HL-60 (cell line): ENCODE results near the gene TAGLN3.

ENCODE experiments used
- GABPA ChIP-seq: IDR thresholded peaks from 2 replicates; pipeline ENCODE4 v1.6.1; 2012; ENCODE audit warnings: low read depth
- POLR2AphosphoS5 ChIP-seq: IDR thresholded peaks from 2 replicates; pipeline ENCODE4 v1.6.1; 2012; ENCODE audit warnings: low read depth
- SPI1 ChIP-seq: IDR thresholded peaks from 2 replicates; pipeline ENCODE4 v1.6.1; 2012; ENCODE audit warnings: low read depth, mild to moderate bottlenecking, borderline replicate concordance
- TF ChIP-seq, protein P1 (sequence below): IDR thresholded peaks from one replicate; pipeline ENCODE4 v1.5.1; 2011; ENCODE audit warnings: low read length, control low read depth, inconsistent platforms; ENCODE audit not compliant: insufficient read depth
- TF ChIP-seq, protein P2 (sequence below): IDR thresholded peaks from 2 replicates; pipeline ENCODE4 v1.6.1; 2012; ENCODE audit warnings: low read depth; ENCODE audit not compliant: insufficient replicate concordance

DNA sequence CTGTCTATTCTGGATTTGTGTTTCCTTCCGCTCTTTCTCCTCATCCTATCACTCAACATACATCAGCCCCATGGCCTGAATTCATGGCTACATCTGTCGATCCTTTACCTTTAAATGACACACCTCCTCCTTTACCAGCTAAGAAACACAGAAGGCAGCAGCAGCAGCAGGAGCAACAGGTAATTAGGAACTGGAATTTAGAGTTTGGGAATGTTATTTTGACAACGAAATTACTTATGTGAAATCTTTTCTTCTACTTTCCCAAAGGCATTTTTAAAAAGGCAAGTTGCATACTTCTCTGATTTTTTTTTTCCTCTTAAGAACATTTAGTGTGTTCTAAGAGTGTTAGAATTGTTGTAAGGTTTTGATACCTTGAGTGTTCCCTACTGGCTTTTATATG is 49.0 kb upstream of the TAGLN3 start:
- TF ChIP-seq, protein P1, sequence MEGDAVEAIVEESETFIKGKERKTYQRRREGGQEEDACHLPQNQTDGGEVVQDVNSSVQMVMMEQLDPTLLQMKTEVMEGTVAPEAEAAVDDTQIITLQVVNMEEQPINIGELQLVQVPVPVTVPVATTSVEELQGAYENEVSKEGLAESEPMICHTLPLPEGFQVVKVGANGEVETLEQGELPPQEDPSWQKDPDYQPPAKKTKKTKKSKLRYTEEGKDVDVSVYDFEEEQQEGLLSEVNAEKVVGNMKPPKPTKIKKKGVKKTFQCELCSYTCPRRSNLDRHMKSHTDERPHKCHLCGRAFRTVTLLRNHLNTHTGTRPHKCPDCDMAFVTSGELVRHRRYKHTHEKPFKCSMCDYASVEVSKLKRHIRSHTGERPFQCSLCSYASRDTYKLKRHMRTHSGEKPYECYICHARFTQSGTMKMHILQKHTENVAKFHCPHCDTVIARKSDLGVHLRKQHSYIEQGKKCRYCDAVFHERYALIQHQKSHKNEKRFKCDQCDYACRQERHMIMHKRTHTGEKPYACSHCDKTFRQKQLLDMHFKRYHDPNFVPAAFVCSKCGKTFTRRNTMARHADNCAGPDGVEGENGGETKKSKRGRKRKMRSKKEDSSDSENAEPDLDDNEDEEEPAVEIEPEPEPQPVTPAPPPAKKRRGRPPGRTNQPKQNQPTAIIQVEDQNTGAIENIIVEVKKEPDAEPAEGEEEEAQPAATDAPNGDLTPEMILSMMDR = no peak
- TF ChIP-seq POLR2AphosphoS5 (no peak), SPI1 (no peak), GABPA (no peak)
- TF ChIP-seq, protein P2, sequence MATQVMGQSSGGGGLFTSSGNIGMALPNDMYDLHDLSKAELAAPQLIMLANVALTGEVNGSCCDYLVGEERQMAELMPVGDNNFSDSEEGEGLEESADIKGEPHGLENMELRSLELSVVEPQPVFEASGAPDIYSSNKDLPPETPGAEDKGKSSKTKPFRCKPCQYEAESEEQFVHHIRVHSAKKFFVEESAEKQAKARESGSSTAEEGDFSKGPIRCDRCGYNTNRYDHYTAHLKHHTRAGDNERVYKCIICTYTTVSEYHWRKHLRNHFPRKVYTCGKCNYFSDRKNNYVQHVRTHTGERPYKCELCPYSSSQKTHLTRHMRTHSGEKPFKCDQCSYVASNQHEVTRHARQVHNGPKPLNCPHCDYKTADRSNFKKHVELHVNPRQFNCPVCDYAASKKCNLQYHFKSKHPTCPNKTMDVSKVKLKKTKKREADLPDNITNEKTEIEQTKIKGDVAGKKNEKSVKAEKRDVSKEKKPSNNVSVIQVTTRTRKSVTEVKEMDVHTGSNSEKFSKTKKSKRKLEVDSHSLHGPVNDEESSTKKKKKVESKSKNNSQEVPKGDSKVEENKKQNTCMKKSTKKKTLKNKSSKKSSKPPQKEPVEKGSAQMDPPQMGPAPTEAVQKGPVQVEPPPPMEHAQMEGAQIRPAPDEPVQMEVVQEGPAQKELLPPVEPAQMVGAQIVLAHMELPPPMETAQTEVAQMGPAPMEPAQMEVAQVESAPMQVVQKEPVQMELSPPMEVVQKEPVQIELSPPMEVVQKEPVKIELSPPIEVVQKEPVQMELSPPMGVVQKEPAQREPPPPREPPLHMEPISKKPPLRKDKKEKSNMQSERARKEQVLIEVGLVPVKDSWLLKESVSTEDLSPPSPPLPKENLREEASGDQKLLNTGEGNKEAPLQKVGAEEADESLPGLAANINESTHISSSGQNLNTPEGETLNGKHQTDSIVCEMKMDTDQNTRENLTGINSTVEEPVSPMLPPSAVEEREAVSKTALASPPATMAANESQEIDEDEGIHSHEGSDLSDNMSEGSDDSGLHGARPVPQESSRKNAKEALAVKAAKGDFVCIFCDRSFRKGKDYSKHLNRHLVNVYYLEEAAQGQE = no peak
